Smooth muscle cell (in vitro differentiated cells): Measurements from ENCODE around the gene COMP. TPM values are rescaled to one million over a fixed set of nuclear protein-coding genes. Genes with fewer than 3 reads are reported as not detected.

Experiments
- DNase-seq: peaks from one replicate; lab custom pipeline; 2025; ENCODE audit not compliant: unreplicated experiment; lab: John Stamatoyannopoulos, UW
- H2AFZ ChIP-seq: fragments of 200-600 bp; sonication (generic); 2 replicates; pipeline ENCODE4 v1.6.0; 2016; ENCODE audit warnings: antibody characterized with exemption, low read depth, mild to moderate bottlenecking
- H3F3A ChIP-seq: fragments of 200-600 bp; sonication (generic); 2 replicates; pipeline ENCODE4 v1.6.0; 2017; ENCODE audit warnings: antibody characterized with exemption, low read depth
- H3K27ac ChIP-seq: fragments of 200-600 bp; sonication (generic); 2 replicates; pipeline ENCODE4 v1.5.1; 2016; ENCODE audit warnings: low read depth, mild to moderate bottlenecking
- H3K27me3 ChIP-seq: fragments of 200-600 bp; sonication (generic); 2 replicates; pipeline ENCODE4 v1.6.1; 2016; ENCODE audit warnings: low read depth, mild to moderate bottlenecking
- H3K36me3 ChIP-seq: fragments of 200-600 bp; sonication (generic); 2 replicates; pipeline ENCODE4 v1.5.1; 2016; ENCODE audit warnings: low read depth
- H3K4me1 ChIP-seq: fragments of 200-600 bp; sonication (generic); 2 replicates; pipeline ENCODE4 v1.5.1; 2016; ENCODE audit warnings: low read depth
- H3K4me2 ChIP-seq: fragments of 200-600 bp; sonication (generic); 2 replicates; pipeline ENCODE4 v1.6.0; 2016; ENCODE audit warnings: mild to moderate bottlenecking
- H3K4me3 ChIP-seq: fragments of 200-600 bp; sonication (generic); 2 replicates; pipeline ENCODE4 v1.5.1; 2016; ENCODE audit warnings: mild to moderate bottlenecking
- H3K79me2 ChIP-seq: fragments of 200-600 bp; sonication (generic); 2 replicates; pipeline ENCODE4 v1.6.0; 2016; ENCODE audit warnings: low read depth, mild to moderate bottlenecking
- H3K9ac ChIP-seq: fragments of 200-600 bp; sonication (generic); 2 replicates; pipeline ENCODE4 v1.6.0; 2016; ENCODE audit warnings: low read depth
- H3K9me3 ChIP-seq: fragments of 200-600 bp; sonication (generic); replicated peaks from 2 replicates; pipeline ENCODE4 v1.5.1; 2016; ENCODE audit warnings: low read depth
- H4K20me1 ChIP-seq: fragments of 200-600 bp; sonication (generic); 2 replicates; pipeline ENCODE4 v1.6.0; 2016; ENCODE audit warnings: low read depth
- WGBS: methylation state at CpG from one replicate; pipeline ENCODE4 v1.1.7; 2016; ENCODE audit warnings: low lambda C conversion rate; 5-methylcytosine and 5-hydroxymethylcytosine counted together
- polyA plus RNA-seq: library from polyadenylated mRNA; unstranded; fragments of >200 nt; fragmentation: Nextera tagmentation; extraction: Ambion mirVana; gene quantifications from 2 replicates; pipeline ENCODE4 v1.2.1, GENCODE V29; 2016
- total RNA-seq: library from RNA; depleted of rRNA; stranded (reverse); fragments of >200 nt; gene quantifications from 2 replicates; pipeline ENCODE4 v1.2.3, GENCODE V29; 2014
- TF ChIP-seq, protein P1 (sequence below): fragments of 200-600 bp; sonication (generic); IDR thresholded peaks from 2 replicates; pipeline ENCODE4 v1.5.1; 2017; ENCODE audit warnings: borderline replicate concordance, mild to moderate bottlenecking, antibody characterized with exemption; ENCODE audit not compliant: insufficient read depth, poor library complexity, severe bottlenecking

COMP gene
- total and polyA plus RNA-seq, 2 experiments from 2014 or later: 196 to 901 TPM

DNA sequence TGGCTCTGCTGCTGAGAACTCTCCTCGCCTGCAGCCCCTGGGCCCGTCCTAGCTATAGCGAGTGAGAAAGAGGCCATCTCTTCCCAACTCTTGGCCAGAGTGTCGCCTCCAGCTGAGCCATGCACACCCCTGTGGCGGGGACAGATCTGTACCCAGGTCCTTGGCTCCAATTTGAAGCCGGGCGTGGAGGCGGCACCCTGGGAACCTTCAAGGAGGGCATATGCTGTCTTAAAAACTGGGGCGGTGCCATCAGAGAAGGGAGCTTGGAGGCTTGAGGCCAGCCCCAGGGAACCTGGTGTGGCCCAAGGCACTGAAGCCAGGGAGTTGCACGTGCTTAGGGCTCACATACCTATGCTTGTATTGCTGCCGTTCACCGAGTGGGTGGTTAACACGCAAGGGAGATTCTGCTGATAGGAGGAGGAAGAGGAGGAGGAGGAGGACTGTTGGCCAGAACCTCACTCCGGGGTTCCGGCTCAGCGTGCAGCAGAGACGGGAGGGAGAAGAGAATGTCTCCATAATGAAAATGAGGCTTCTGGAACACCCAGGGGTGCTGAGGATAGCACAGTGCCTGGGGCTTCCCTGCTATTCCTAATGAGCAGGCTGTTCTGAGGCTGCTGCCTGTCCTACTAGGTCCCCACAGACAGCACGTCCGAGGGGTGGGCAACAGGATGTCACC lies 40.7 kb downstream of the COMP start:
- 91% methylated on average over 19 of the region's 19 CpGs for WGBS
- H2AFZ ChIP-seq: no peak overlapping the region
- no peaks in the 10 kb centered on the region for H3K9me3 ChIP-seq
- peaks cover 3% of the 10 kb centered on the region for H4K20me1 ChIP-seq
- H3F3A ChIP-seq: no peaks in the 10 kb centered on the region
- H3K4me1 ChIP-seq: peaks cover 5% of the 10 kb centered on the region
- TF ChIP-seq, protein P1, sequence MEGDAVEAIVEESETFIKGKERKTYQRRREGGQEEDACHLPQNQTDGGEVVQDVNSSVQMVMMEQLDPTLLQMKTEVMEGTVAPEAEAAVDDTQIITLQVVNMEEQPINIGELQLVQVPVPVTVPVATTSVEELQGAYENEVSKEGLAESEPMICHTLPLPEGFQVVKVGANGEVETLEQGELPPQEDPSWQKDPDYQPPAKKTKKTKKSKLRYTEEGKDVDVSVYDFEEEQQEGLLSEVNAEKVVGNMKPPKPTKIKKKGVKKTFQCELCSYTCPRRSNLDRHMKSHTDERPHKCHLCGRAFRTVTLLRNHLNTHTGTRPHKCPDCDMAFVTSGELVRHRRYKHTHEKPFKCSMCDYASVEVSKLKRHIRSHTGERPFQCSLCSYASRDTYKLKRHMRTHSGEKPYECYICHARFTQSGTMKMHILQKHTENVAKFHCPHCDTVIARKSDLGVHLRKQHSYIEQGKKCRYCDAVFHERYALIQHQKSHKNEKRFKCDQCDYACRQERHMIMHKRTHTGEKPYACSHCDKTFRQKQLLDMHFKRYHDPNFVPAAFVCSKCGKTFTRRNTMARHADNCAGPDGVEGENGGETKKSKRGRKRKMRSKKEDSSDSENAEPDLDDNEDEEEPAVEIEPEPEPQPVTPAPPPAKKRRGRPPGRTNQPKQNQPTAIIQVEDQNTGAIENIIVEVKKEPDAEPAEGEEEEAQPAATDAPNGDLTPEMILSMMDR: no peak
- DNase-seq: no peak
- no peak overlapping the region for H3K4me3 ChIP-seq
- H3K9ac ChIP-seq: no peak overlapping the region
- no peaks in the 10 kb centered on the region for H3K36me3 ChIP-seq
- H3K79me2 ChIP-seq: no peaks in the 10 kb centered on the region
- H3K4me2 ChIP-seq: no peak overlapping the region
- H3K27ac ChIP-seq: no peak overlapping the region
- no peaks in the 10 kb centered on the region for H3K27me3 ChIP-seq

DNA sequence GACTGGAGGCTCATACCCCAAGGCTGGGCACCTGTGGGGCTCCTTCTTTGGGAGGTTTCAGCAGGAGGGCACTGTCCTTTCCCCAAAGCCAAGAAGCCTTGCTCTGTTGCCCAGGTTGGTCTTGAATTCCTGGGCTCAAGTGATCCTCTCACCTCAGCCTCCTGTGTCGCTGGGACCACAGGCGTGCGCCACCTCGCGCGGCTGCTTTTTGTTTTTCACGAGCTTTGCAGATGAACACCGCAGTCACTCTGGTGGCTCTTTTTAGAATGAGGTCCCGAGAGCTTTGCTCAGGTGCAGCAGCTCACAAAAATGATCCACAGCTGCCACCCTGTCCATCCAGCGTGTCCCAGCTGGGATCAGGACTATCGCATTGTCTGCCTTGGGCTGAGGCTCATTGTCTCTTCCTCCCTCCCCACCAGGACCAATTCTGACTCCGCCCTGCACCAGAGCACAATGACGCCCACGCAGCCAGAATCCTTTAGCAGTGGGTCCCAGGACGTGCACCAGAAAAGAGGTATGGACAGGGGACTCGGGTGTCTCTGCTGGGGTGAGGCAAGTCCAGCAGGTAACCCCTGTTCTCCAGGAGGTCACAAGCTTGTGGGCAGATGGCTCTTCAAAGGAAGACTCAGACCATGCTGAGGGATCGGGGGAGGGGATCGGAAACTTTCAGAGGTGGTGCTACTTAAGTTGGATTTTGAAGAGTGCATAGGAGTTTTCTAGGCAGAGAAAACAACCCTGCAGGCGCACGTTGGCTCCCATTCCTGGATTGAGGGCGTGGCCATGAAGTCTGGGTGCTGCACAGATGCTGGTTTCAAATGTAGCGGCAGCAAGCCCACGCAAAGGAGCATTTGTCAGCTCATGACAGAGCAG lies 41.5 kb downstream of the COMP start:
- Histone ChIP-seq H3K9me3 (no peaks in the 10 kb centered on the region), H3K27me3 (no peaks in the 10 kb centered on the region), H3K36me3 (no peaks in the 10 kb centered on the region), H3K9ac (no peak overlapping the region), H3K4me1 (peaks cover 5% of the 10 kb centered on the region), H3K4me3 (no peak overlapping the region), H2AFZ (no peak overlapping the region), H3K79me2 (no peaks in the 10 kb centered on the region), H4K20me1 (peaks cover 12% of the 10 kb centered on the region), H3K4me2 (no peak overlapping the region), H3K27ac (no peak overlapping the region), H3F3A (no peaks in the 10 kb centered on the region)
- no peak for DNase-seq
- TF ChIP-seq, protein P1: no peak
- 90% methylated on average over 23 of the region's 23 CpGs for WGBS

DNA sequence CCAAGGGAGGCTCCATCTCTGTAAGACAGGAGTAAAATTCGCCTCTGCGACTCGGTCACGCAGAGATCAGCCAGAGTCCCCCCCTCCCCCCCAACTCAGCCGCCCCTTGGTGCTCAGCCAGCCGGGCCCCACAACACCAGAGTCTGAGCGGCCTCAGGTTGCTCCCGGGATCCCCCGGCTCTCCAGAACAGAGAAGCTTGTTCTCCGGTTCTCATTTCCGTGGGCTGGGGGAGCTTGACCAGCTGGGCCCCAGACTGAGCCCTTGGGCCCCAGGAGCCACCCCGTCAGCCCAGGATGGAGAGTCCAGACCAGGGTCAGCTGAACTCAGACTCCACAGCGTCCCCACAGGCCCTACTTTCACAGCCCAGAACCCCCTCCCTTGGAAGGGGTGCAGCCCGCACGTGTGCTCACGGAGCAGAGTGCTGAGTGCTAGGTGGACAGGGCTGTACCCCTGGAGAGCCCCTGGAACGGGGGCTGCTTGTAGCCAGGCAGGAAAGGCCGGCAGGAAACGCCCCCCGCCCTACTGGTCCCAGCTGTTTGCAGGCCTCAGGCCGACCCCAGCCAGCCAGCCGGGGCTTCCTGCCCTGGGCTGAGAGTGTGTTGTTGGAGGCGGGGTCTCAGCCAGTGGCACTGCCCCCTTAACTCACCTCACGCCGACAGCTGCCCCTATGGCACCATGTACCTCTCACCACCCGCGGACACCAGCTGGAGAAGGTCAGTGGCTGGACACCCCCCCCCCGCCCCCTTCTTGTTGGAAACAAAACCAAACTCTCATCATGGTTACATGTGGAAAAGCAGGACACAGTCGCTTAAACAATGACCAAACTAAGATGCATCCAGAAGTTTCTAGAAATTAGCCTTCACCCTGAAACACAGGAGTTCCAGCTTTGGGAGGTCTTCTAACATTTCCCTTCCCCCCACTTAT lies 44.4 kb downstream of the COMP start:
- Histone ChIP-seq H4K20me1 (peaks cover 41% of the 10 kb centered on the region), H3K27me3 (no peaks in the 10 kb centered on the region), H3K4me2 (no peak overlapping the region), H3K9ac (no peak overlapping the region), H3K4me1 (peaks cover 5% of the 10 kb centered on the region), H3K36me3 (no peaks in the 10 kb centered on the region), H3K79me2 (no peaks in the 10 kb centered on the region), H2AFZ (no peak overlapping the region), H3K4me3 (no peak overlapping the region), H3K9me3 (no peaks in the 10 kb centered on the region), H3F3A (peaks cover 3% of the 10 kb centered on the region), H3K27ac (no peak overlapping the region)
- DNase-seq: no peak
- WGBS: 85% methylated on average over 26 of the region's 29 CpGs
- TF ChIP-seq, protein P1: no peak
